HEK293 (cell line): Measurements from ENCODE around the gene FLG2.

Source experiments
- CTCF ChIA-PET: fragments of 350-600 bp; formaldehyde crosslinking; extraction: SDS; loops from one replicate; lab custom pipeline; 2021; ENCODE audit warnings: antibody characterized with exemption; lab: Yijun Ruan, JAX
- POLR2A ChIA-PET: fragments of 300-600 bp; formaldehyde crosslinking; extraction: SDS; loops from one replicate; lab custom pipeline; 2020; ENCODE audit warnings: antibody characterized with exemption, inconsistent platforms; lab: Yijun Ruan, JAX
- H3K27ac ChIP-seq: fragments of 200-500 bp; sonication (Bioruptor generic); 2 replicates; pipeline ENCODE4 v1.5.1; 2014; ENCODE audit warnings: low read depth, low read length, control low read depth, inconsistent platforms; ENCODE audit errors: extremely low read depth
- H3K36me3 ChIP-seq, 2 experiments: fragments of 200-500 bp in 1 of 2; sonication (Bioruptor generic) in 1 of 2; 1 replicate in 1 of 2; 2 replicates in 1 of 2; pipeline ENCODE4 v1.5.1; 2014 to 2017; ENCODE audit warnings: inconsistent platforms in 2 of 2, low read length in 2 of 2; ENCODE audit not compliant: control insufficient read depth in 2 of 2, insufficient read depth in 1 of 2
- H3K4me1 ChIP-seq: fragments of 200-500 bp; sonication (Bioruptor generic); 2 replicates; pipeline ENCODE4 v1.5.1; 2014; ENCODE audit warnings: mild to moderate bottlenecking, low read length, inconsistent platforms; ENCODE audit not compliant: control insufficient read depth, insufficient read depth
- H3K4me3 ChIP-seq: 2 replicates; pipeline ENCODE4 v1.5.1; 2011; ENCODE audit warnings: low read depth, mild to moderate bottlenecking, control low read depth, low read length, moderate library complexity
- H3K9me3 ChIP-seq: fragments of 200-500 bp; sonication (Bioruptor generic); 2 replicates; pipeline ENCODE4 v1.5.1; 2014; ENCODE audit warnings: low read depth, low read length, inconsistent platforms; ENCODE audit not compliant: control insufficient read depth, insufficient read depth
- GLIS2 ChIP-seq: fragments of 450-650 bp; formaldehyde crosslinking; IDR thresholded peaks from 2 replicates; pipeline ENCODE4 v1.5.1; 2016; ENCODE audit warnings: missing biosample characterization, missing genetic modification characterization
- KLF1 ChIP-seq: fragments of 450-650 bp; formaldehyde crosslinking; IDR thresholded peaks from 2 replicates; pipeline ENCODE4 v1.5.1; 2016; ENCODE audit warnings: missing biosample characterization, missing genetic modification characterization
- KLF16 ChIP-seq: fragments of 450-650 bp; formaldehyde crosslinking; IDR thresholded peaks from 2 replicates; pipeline ENCODE4 v1.5.1; 2017; ENCODE audit warnings: missing biosample characterization, missing genetic modification characterization
- SCRT1 ChIP-seq: fragments of 450-650 bp; formaldehyde crosslinking; IDR thresholded peaks from 2 replicates; pipeline ENCODE4 v1.5.1; 2016; ENCODE audit warnings: missing biosample characterization, missing genetic modification characterization, borderline replicate concordance
- SETDB1 ChIP-seq: IDR thresholded peaks from one replicate; pipeline ENCODE4 v1.6.1; 2017; ENCODE audit warnings: mild to moderate bottlenecking, low read length, moderate library complexity, mixed read lengths; ENCODE audit not compliant: insufficient read length
- ZBTB11 ChIP-seq: fragments of 450-650 bp; formaldehyde crosslinking; conservative IDR thresholded peaks from 2 replicates; pipeline ENCODE4 v1.5.1; 2016; ENCODE audit warnings: low read depth, missing biosample characterization, missing genetic modification characterization
- ZBTB17 ChIP-seq: fragments of 450-650 bp; formaldehyde crosslinking; IDR thresholded peaks from 2 replicates; pipeline ENCODE4 v1.5.1; 2016; ENCODE audit warnings: missing biosample characterization, missing genetic modification characterization
- ZBTB20 ChIP-seq: fragments of 450-650 bp; formaldehyde crosslinking; IDR thresholded peaks from 2 replicates; pipeline ENCODE4 v1.5.1; 2016; ENCODE audit warnings: missing biosample characterization, missing genetic modification characterization
- ZBTB7A ChIP-seq: fragments of 450-650 bp; formaldehyde crosslinking; IDR thresholded peaks from 2 replicates; pipeline ENCODE4 v1.5.1; 2016; ENCODE audit warnings: low read depth, missing biosample characterization, missing genetic modification characterization
- ZNF121 ChIP-seq: fragments of 450-650 bp; formaldehyde crosslinking; IDR thresholded peaks from 2 replicates; pipeline ENCODE4 v1.5.1; 2016; ENCODE audit warnings: missing biosample characterization, missing genetic modification characterization
- ZNF174 ChIP-seq: fragments of 450-650 bp; formaldehyde crosslinking; IDR thresholded peaks from 2 replicates; pipeline ENCODE4 v1.5.0; 2017; ENCODE audit warnings: missing biosample characterization, mild to moderate bottlenecking, missing genetic modification characterization
- ZNF24 ChIP-seq: fragments of 450-650 bp; formaldehyde crosslinking; IDR thresholded peaks from 2 replicates; pipeline ENCODE4 v1.5.1; 2016; ENCODE audit warnings: missing biosample characterization, missing genetic modification characterization
- ZNF266 ChIP-seq: fragments of 450-650 bp; formaldehyde crosslinking; IDR thresholded peaks from 2 replicates; pipeline ENCODE4 v1.5.1; 2016; ENCODE audit warnings: missing biosample characterization, missing genetic modification characterization, low read depth
- ZNF292 ChIP-seq: fragments of 450-650 bp; formaldehyde crosslinking; IDR thresholded peaks from 2 replicates; pipeline ENCODE4 v1.5.1; 2016; ENCODE audit warnings: low read depth, missing biosample characterization, missing genetic modification characterization, borderline replicate concordance
- ZNF354C ChIP-seq: fragments of 450-650 bp; formaldehyde crosslinking; IDR thresholded peaks from 2 replicates; pipeline ENCODE4 v1.5.1; 2016; ENCODE audit warnings: missing biosample characterization, missing genetic modification characterization, low read depth, borderline replicate concordance
- ZNF37A ChIP-seq: fragments of 450-650 bp; IDR thresholded peaks from 2 replicates; pipeline ENCODE4 v1.5.1; 2018; ENCODE audit warnings: missing biosample characterization, missing genetic modification characterization
- ZNF391 ChIP-seq: fragments of 450-650 bp; formaldehyde crosslinking; IDR thresholded peaks from 2 replicates; pipeline ENCODE4 v1.5.1; 2016; ENCODE audit warnings: low read depth, missing biosample characterization, missing genetic modification characterization, borderline replicate concordance
- ZNF48 ChIP-seq: fragments of 450-650 bp; formaldehyde crosslinking; IDR thresholded peaks from 2 replicates; pipeline ENCODE4 v1.5.1; 2016; ENCODE audit warnings: missing biosample characterization, missing genetic modification characterization
- ZNF514 ChIP-seq: fragments of 450-650 bp; formaldehyde crosslinking; IDR thresholded peaks from 2 replicates; pipeline ENCODE4 v1.5.1; 2016; ENCODE audit warnings: missing biosample characterization, missing genetic modification characterization
- ZNF747 ChIP-seq: fragments of 450-650 bp; formaldehyde crosslinking; IDR thresholded peaks from 2 replicates; pipeline ENCODE4 v1.5.1; 2016; ENCODE audit warnings: missing biosample characterization, missing genetic modification characterization
- ZNF776 ChIP-seq: fragments of 450-650 bp; formaldehyde crosslinking; IDR thresholded peaks from 2 replicates; pipeline ENCODE4 v1.5.0; 2017; ENCODE audit warnings: missing biosample characterization, missing genetic modification characterization, borderline replicate concordance
- ZSCAN16 ChIP-seq: fragments of 450-650 bp; formaldehyde crosslinking; IDR thresholded peaks from 2 replicates; pipeline ENCODE4 v1.5.1; 2016; ENCODE audit warnings: missing biosample characterization, missing genetic modification characterization
- ZSCAN23 ChIP-seq: fragments of 450-650 bp; formaldehyde crosslinking; IDR thresholded peaks from 2 replicates; pipeline ENCODE4 v1.5.1; 2016; ENCODE audit warnings: missing biosample characterization, missing genetic modification characterization
- TF ChIP-seq, protein P1 (sequence below): fragments of 450-650 bp; formaldehyde crosslinking; IDR thresholded peaks from 2 replicates; pipeline ENCODE4 v1.5.1; 2017; ENCODE audit warnings: missing biosample characterization, missing genetic modification characterization
- TF ChIP-seq, protein P2 (sequence below): fragments of 450-650 bp; formaldehyde crosslinking; IDR thresholded peaks from 2 replicates; pipeline ENCODE4 v1.5.1; 2016; ENCODE audit warnings: missing biosample characterization, missing genetic modification characterization

Gene FLG2

DNA sequence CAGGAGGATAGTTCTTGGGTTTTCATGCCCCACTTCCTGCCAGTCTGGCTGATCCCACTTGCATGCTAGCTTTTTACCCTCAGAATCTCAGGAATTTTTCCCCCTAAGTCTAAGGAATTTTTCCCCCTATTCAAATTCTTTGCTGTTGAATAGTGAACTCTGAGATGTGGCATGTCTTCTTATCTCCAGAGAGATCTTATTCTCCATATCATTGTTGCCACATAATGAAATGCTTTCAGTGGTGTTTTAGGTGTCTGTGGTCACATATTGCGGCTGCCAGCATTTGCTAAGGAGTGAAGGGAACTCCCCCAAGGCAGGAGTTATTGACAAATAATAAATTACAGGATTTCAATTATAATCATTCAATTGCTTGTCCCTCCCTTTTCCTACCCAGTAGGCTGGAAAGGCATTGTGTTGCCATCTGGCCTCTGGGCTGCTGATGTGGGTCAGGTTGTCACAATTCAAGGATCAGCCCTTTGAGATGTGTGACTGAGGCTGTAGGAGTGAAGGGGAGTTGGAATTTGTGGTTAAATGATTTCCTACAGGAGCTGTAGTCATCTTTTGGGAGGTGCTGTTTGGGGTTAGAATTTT lies 30.9 kb downstream of the FLG2 start:
- CTCF ChIA-PET: interaction anchor here (0.7 to 1.7 kb wide), 3 partner anchors 9 to 130 kb away, joined by 4 to 5 read pairs (median 4); no protein-coding TSS in a partner anchor
- Histone ChIP-seq H3K4me1 (no peaks in the 10 kb centered on the region), H3K4me3 (no peak overlapping the region), H3K36me3 (no peaks in the 10 kb centered on the region), H3K9me3 (no peaks in the 10 kb centered on the region), H3K27ac (no peak overlapping the region)
- no peak for TF ChIP-seq ZBTB7A
- no peak for TF ChIP-seq ZNF48 (tag by site-specific recombination)
- no peak for TF ChIP-seq ZSCAN16 (tag by site-specific recombination)
- no peak for TF ChIP-seq GLIS2 (tag by site-specific recombination)
- TF ChIP-seq, protein P1, sequence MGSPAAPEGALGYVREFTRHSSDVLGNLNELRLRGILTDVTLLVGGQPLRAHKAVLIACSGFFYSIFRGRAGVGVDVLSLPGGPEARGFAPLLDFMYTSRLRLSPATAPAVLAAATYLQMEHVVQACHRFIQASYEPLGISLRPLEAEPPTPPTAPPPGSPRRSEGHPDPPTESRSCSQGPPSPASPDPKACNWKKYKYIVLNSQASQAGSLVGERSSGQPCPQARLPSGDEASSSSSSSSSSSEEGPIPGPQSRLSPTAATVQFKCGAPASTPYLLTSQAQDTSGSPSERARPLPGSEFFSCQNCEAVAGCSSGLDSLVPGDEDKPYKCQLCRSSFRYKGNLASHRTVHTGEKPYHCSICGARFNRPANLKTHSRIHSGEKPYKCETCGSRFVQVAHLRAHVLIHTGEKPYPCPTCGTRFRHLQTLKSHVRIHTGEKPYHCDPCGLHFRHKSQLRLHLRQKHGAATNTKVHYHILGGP: no peak
- no peak for TF ChIP-seq ZNF391
- TF ChIP-seq ZNF514 (tag by site-specific recombination): no peak
- no peak for TF ChIP-seq ZNF121 (tag by site-specific recombination)
- no peak for TF ChIP-seq ZNF747
- no peak for TF ChIP-seq ZNF354C (tag by site-specific recombination)
- TF ChIP-seq ZNF266: no peak
- TF ChIP-seq ZBTB17 (tag by site-specific recombination): no peak
- TF ChIP-seq SCRT1: no peak
- no peak for TF ChIP-seq ZNF37A
- no peak for TF ChIP-seq KLF16 (tag by site-specific recombination)
- TF ChIP-seq ZNF776 (tag by site-specific recombination): no peak
- no peak for TF ChIP-seq KLF1 (tag by site-specific recombination)
- TF ChIP-seq ZNF292 (tag by site-specific recombination): no peak
- POLR2A ChIA-PET: no interaction called here

DNA sequence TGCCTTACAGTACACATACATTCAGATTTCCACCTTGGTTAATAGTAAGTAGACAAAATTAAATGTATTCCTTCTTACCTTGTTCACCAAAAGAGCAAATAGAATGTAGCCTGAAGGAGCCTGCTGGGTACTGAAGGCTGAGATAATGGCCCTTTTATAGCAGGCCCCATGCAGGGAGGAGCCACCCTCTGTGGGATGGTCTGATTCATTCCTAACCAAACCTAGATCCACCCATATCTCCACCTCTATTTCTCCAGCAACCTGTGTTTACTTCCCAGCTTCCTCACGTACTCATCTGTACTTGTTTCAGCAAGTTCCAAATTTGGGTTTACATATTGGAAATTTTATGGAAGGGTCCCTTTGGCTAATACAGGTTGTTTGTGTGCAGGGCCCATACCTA lies 34.7 kb downstream of the FLG2 start, which contains the start of gene FLG:
FLG (minus strand) TSS at position 129 of the 400 bp plus-strand sequence. CDS start 9,783 bp downstream, outside the sequence.
- ChIA-PET POLR2A (no interaction called here), CTCF (interaction anchor here (0.7 kb wide), 1 partner anchor 16 kb away, joined by 3 read pairs; no protein-coding TSS in a partner anchor)
- no peaks in the 10 kb centered on the region for H3K36me3 ChIP-seq
- H3K9me3 ChIP-seq: no peaks in the 10 kb centered on the region
- H3K27ac ChIP-seq: no peak within 1 kb of the TSS
- no peaks in the 10 kb centered on the region for H3K4me1 ChIP-seq
- TF ChIP-seq ZBTB20 (tag by site-specific recombination) (no peak), ZBTB11 (tag by site-specific recombination) (no peak), ZNF174 (tag by site-specific recombination) (no peak), SETDB1 (no peak), ZNF24 (tag by site-specific recombination) (no peak), ZSCAN23 (tag by site-specific recombination) (no peak)
- TF ChIP-seq, protein P2, sequence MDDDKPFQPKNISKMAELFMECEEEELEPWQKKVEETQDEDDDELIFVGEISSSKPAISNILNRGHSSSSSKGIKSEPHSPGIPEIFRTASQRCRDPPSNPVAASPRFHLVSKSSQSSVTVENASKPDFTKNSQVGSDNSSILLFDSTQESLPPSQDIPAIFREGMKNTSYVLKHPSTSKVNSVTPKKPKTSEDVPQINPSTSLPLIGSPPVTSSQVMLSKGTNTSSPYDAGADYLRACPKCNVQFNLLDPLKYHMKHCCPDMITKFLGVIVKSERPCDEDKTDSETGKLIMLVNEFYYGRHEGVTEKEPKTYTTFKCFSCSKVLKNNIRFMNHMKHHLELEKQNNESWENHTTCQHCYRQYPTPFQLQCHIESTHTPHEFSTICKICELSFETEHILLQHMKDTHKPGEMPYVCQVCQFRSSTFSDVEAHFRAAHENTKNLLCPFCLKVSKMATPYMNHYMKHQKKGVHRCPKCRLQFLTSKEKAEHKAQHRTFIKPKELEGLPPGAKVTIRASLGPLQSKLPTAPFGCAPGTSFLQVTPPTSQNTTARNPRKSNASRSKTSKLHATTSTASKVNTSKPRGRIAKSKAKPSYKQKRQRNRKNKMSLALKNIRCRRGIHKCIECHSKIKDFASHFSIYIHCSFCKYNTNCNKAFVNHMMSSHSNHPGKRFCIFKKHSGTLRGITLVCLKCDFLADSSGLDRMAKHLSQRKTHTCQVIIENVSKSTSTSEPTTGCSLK (tag by site-specific recombination): no peak
- H3K4me3 ChIP-seq: no peak within 1 kb of the TSS
